Measurements from ENCODE around the gene HS3ST1.

The HS3ST1 gene

DNA sequence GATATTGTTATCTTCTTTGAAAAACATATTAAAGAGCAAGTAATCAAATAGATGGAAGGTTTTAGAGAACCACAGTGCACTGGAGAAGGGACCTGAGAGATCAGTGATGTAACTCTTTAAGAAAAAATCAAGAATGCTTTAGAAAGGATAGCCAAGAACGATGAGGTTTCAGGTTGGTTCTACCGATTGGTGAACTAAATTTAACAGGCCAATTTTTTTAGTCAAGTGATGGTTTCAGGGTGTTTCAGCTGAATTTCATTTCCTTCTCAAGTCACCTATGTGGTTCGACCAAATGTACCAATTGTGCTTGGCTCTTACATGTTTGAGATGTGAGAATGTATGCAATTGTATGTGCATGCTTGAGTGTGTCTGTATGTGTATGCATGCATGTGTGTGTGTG lies 26.5 kb downstream of the HS3ST1 start:
- TF ChIP-seq RAD21 (IDR thresholded peaks at IDR 0.05; ENCODE audit: low read depth) = no peak

- no peak for TF ChIP-seq TAF1 (IDR thresholded peaks at IDR 0.05; ENCODE audit: low read depth)
- TF ChIP-seq EGR1 (IDR thresholded peaks at IDR 0.05) = no peak
- no peak for TF ChIP-seq FOXM1 (IDR thresholded peaks at IDR 0.05; ENCODE audit: borderline replicate concordance, low read depth)
- TF ChIP-seq CEBPB (IDR thresholded peaks at IDR 0.05) = no peak
- TF ChIP-seq YY1 (IDR thresholded peaks at IDR 0.05; ENCODE audit: low read depth) = no peak
- TF ChIP-seq TEAD4 (IDR thresholded peaks at IDR 0.05) = no peak
- no peak for TF ChIP-seq REST (IDR thresholded peaks at IDR 0.05; ENCODE audit: low read depth)
- no peak for TF ChIP-seq USF1 (IDR thresholded peaks at IDR 0.05)
- no peak for TF ChIP-seq NFIC (IDR thresholded peaks at IDR 0.05)
- no peak for TF ChIP-seq CREB1 (IDR thresholded peaks at IDR 0.05; ENCODE audit: low read depth)
- TF ChIP-seq RAD21 (IDR thresholded peaks at IDR 0.05; ENCODE audit: low read depth) = no peak
- TF ChIP-seq MAX (IDR thresholded peaks at IDR 0.05) = no peak
- TF ChIP-seq TCF12 (IDR thresholded peaks at IDR 0.05; ENCODE audit: low read depth) = no peak
- TF ChIP-seq ZBTB7A (IDR thresholded peaks at IDR 0.05; ENCODE audit: low read depth) = no peak
- no peak for TF ChIP-seq EP300 (IDR thresholded peaks at IDR 0.05; ENCODE audit: borderline replicate concordance)
Measured at GRCh38 chr4:11399461-11399971, 29.2 kb downstream of the HS3ST1 start.

DNA sequence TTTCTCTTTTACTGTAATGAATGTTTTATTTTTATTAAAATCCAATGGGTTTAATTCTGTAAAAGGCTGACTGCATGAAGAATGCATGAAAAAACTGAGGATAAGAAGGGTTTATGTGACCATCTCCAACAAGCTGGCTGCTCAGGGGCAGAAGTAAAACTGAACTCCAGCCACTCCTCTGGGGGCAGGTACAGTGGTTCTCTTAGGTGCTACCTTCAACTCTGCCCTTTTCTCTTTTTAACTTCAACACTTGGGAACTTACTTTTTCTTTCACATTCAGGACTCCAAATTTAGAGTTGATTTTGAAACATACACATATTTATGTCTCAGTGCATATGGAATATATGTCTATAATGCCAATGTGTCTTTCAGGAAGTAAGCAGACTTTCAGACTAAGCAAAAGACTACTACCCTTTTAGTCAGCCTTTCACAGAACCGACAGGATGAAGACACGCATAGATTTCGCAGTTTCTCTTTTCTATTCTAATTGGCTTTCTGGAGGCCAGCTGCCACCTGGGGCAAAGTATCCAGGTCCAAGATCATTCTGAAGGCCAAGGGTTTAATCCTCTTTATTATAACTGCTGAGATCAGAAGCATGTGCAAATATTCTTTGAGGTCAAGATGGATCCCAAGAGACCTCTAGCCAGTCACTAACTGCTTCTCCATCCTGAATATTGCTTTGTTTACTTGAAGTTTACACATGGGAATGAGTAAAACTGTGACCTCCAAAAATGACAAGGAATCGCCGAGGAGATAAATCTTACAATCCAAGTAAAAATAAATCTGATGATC lies 30.7 kb downstream of the HS3ST1 start:
- TF ChIP-seq RAD21 (IDR thresholded peaks at IDR 0.05; ENCODE audit: low read depth) (no peak), TEAD4 (IDR thresholded peaks at IDR 0.05) (no peak), TAF1 (IDR thresholded peaks at IDR 0.05; ENCODE audit: low read depth) (no peak), EGR1 (IDR thresholded peaks at IDR 0.05) (no peak), TCF12 (IDR thresholded peaks at IDR 0.05; ENCODE audit: low read depth) (no peak), MAX (IDR thresholded peaks at IDR 0.05) (no peak), YY1 (IDR thresholded peaks at IDR 0.05; ENCODE audit: low read depth) (no peak), NFIC (IDR thresholded peaks at IDR 0.05) (no peak), CREB1 (IDR thresholded peaks at IDR 0.05; ENCODE audit: low read depth) (no peak), EP300 (IDR thresholded peaks at IDR 0.05; ENCODE audit: borderline replicate concordance) (no peak), REST (IDR thresholded peaks at IDR 0.05; ENCODE audit: low read depth) (no peak), ZBTB7A (IDR thresholded peaks at IDR 0.05; ENCODE audit: low read depth) (no peak), USF1 (IDR thresholded peaks at IDR 0.05) (no peak), FOXM1 (IDR thresholded peaks at IDR 0.05; ENCODE audit: borderline replicate concordance, low read depth) (no peak), CEBPB (IDR thresholded peaks at IDR 0.05) (no peak)

GRCh38 chr4:11397146-11397545 lies 31.5 kb downstream of the HS3ST1 start:
- TF ChIP-seq CEBPB (IDR thresholded peaks at IDR 0.05) = no peak
- no peak for TF ChIP-seq TCF12 (IDR thresholded peaks at IDR 0.05; ENCODE audit: low read depth)
- TF ChIP-seq EGR1 (IDR thresholded peaks at IDR 0.05) = no peak
- TF ChIP-seq MAX (IDR thresholded peaks at IDR 0.05) = no peak
- no peak for TF ChIP-seq NFIC (IDR thresholded peaks at IDR 0.05)
- TF ChIP-seq CREB1 (IDR thresholded peaks at IDR 0.05; ENCODE audit: low read depth) = no peak
- no peak for TF ChIP-seq USF1 (IDR thresholded peaks at IDR 0.05)
- no peak for TF ChIP-seq REST (IDR thresholded peaks at IDR 0.05; ENCODE audit: low read depth)
- TF ChIP-seq TAF1 (IDR thresholded peaks at IDR 0.05; ENCODE audit: low read depth) = no peak
- TF ChIP-seq YY1 (IDR thresholded peaks at IDR 0.05; ENCODE audit: low read depth) = no peak

Measured in Ishikawa (cell line).